Measurements from ENCODE around the gene PPFIBP2. TPM values are rescaled to one million over a fixed set of nuclear protein-coding genes. Genes with fewer than 3 reads are reported as not detected.
A peak's percentile ranks its signal among the peaks of the same experiment; 100 is the strongest.

PPFIBP2 gene
- total and polyA plus RNA-seq, 4 donors, result 7.7 to 51.3 (median 18.6) TPM

DNA sequence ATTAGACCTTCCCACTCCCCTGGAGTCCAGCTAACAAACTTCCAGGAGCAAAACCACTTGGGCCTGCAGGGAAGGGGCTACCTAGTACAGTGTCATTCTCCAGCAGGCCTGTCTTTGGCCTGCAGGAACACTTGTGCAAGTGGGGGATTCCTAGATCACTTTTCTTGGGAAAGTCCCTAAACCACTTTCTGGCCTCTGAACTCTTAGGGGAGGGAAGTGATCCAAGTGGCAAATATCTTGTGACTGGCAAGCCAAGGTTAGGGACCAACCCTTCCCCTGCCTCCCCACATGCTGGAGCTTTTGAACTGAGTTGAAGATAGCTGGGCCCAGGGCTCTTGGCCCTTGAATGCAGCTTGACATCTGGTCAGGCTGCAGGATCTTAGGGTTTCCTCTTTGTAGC lies 17.2 kb downstream of the PPFIBP2 start:
- Histone ChIP-seq H3K27ac (ENCODE audit: low read depth in 1 of 2, low read length in 1 of 2) (no peak overlapping the region), H3K4me3 (no peak overlapping the region), H3K9ac (ENCODE audit: insufficient read depth in 1 of 2, low read length in 2 of 2) (no peak overlapping the region), H3K27me3 (ENCODE audit: control insufficient read depth in 3 of 3, insufficient read depth in 3 of 3, low read length in 2 of 3) (peaks cover 0 to 6% (median 0%) of the 10 kb centered on the region in 3 donors), H3K4me1 (ENCODE audit: control insufficient read depth in 5 of 5, insufficient read depth in 5 of 5, low read length in 5 of 5) (peaks cover 0 to 3% (median 0%) of the 10 kb centered on the region in 5 donors), H3K9me3 (ENCODE audit: control insufficient read depth in 4 of 4, insufficient read depth in 3 of 4, low read length in 3 of 4) (peaks cover 0 to 2% (median 0%) of the 10 kb centered on the region in 4 donors), H3K36me3 (ENCODE audit: control insufficient read depth in 4 of 4, insufficient read depth in 4 of 4, low read length in 4 of 4) (no peaks in the 10 kb centered on the region)
- TF ChIP-seq, protein P1, sequence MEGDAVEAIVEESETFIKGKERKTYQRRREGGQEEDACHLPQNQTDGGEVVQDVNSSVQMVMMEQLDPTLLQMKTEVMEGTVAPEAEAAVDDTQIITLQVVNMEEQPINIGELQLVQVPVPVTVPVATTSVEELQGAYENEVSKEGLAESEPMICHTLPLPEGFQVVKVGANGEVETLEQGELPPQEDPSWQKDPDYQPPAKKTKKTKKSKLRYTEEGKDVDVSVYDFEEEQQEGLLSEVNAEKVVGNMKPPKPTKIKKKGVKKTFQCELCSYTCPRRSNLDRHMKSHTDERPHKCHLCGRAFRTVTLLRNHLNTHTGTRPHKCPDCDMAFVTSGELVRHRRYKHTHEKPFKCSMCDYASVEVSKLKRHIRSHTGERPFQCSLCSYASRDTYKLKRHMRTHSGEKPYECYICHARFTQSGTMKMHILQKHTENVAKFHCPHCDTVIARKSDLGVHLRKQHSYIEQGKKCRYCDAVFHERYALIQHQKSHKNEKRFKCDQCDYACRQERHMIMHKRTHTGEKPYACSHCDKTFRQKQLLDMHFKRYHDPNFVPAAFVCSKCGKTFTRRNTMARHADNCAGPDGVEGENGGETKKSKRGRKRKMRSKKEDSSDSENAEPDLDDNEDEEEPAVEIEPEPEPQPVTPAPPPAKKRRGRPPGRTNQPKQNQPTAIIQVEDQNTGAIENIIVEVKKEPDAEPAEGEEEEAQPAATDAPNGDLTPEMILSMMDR (IDR thresholded peaks at IDR 0.05; ENCODE audit: control extremely low read depth, extremely low read depth), result no peak
- DNase-seq (no peak), ATAC-seq (ENCODE audit: insufficient read depth, low FRiP score) (no peak)

DNA sequence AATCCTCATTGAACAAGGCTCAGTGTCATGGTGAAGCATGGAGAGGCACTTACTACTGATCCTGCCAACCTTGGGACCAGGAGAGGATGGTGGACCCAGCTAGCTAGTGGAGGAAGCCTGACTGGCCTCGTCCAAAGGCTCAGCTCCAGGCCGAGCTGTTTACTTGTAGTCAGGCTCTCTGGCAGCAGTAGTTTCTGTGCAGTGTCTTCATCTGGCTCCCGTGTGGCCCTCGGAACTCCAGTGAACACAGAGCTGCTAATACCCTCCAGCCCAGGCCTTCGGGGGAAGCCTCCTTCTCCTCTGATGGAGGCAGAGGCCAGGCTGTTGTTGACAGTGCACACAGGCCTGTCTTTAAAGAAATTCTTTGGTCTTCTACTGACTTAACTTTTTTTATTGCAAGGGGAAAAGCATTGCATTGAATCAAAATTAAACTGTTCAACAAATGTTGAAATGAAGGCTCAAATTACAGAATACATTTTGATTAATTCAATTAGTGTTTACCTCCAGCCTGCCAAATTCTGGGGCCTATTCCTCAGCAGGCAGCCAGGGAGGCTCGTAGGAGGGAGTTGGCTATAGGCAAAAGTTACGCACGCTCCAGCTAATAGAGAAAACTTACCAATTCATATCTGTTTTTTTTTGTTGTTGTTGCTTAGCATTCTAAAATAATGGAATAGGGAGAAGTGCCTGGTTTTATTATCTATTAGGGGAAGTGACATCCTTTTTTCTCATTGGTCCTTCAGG lies 18.8 kb downstream of the PPFIBP2 start:
- Histone ChIP-seq H3K4me3 (no peak overlapping the region), H3K9me3 (ENCODE audit: control insufficient read depth in 4 of 4, insufficient read depth in 3 of 4, low read length in 3 of 4) (peaks cover 0 to 2% (median 0%) of the 10 kb centered on the region in 4 donors), H3K27me3 (ENCODE audit: control insufficient read depth in 3 of 3, insufficient read depth in 3 of 3, low read length in 2 of 3) (peaks cover 0 to 6% (median 5%) of the 10 kb centered on the region in 3 donors), H3K36me3 (ENCODE audit: control insufficient read depth in 4 of 4, insufficient read depth in 4 of 4, low read length in 4 of 4) (no peaks in the 10 kb centered on the region), H3K9ac (ENCODE audit: insufficient read depth in 1 of 2, low read length in 2 of 2) (no peak overlapping the region), H3K27ac (ENCODE audit: low read depth in 1 of 2, low read length in 1 of 2) (no peak overlapping the region), H3K4me1 (ENCODE audit: control insufficient read depth in 5 of 5, insufficient read depth in 5 of 5, low read length in 5 of 5) (peaks cover 0 to 3% (median 0%) of the 10 kb centered on the region in 5 donors)
- peak in 1 of 3 donors; percentile 39 for DNase-seq
- WGBS, 2 donors, result 85 to 93% methylated on average over 8 of the region's 8 CpGs
- TF ChIP-seq, protein P1 (IDR thresholded peaks at IDR 0.05; ENCODE audit: control extremely low read depth, extremely low read depth), result no peak
- ATAC-seq (ENCODE audit: insufficient read depth, low FRiP score), result no peak

DNA sequence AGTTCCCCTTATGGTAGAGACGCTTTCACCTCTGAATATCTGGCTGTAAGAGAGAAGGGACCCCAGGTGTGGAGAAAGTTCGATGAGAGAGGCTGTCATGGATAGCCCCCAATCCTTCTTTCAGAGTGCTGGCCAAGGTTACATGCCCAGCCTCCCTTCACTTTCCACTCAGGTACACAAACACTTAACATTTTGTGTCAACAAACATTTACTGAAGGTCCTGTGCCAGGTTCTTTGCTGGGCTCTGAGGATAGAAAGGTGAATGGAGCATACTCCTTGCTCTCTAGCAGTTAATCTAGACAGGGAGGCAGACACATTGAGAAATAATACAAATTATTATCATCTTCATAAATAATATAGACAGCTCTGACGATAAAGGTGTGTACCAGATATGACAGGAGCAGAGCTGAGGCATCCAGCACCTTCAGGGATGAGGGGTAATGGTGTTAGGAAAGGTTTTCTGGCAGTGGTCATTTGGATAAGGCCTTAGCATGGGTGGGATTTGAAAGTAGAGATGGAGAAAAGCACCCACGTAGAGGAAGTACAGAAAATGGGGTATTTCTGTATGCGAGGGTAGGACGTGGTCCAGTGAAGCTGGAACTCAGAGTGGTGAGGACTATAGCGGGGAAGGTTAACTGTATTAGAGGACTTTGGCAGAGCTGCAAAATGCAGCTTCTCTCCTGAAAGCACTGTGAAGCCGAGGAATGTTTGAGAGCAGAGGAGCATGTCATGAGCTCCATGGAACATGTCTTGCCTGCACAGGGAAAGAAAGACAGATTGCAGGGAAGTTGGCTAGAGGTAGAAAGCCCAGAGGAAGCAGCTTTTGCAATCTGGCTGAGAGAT lies 19.6 kb downstream of the PPFIBP2 start:
- ATAC-seq (ENCODE audit: insufficient read depth, low FRiP score), result no peak
- WGBS, 2 donors, result 78 to 82% methylated on average over 8 of the region's 8 CpGs

More for the DNA sequence above, 19.6 kb downstream of the PPFIBP2 start:
- Histone ChIP-seq H3K36me3 (ENCODE audit: control insufficient read depth in 4 of 4, insufficient read depth in 4 of 4, low read length in 4 of 4) (no peaks in the 10 kb centered on the region), H3K9ac (ENCODE audit: insufficient read depth in 1 of 2, low read length in 2 of 2) (no peak overlapping the region), H3K4me3 (no peak overlapping the region), H3K4me1 (ENCODE audit: control insufficient read depth in 5 of 5, insufficient read depth in 5 of 5, low read length in 5 of 5) (peaks cover 0 to 3% (median 0%) of the 10 kb centered on the region in 5 donors), H3K27me3 (ENCODE audit: control insufficient read depth in 3 of 3, insufficient read depth in 3 of 3, low read length in 2 of 3) (peaks cover 0 to 6% (median 5%) of the 10 kb centered on the region in 3 donors), H3K9me3 (ENCODE audit: control insufficient read depth in 4 of 4, insufficient read depth in 3 of 4, low read length in 3 of 4) (peaks cover 0 to 4% (median 0%) of the 10 kb centered on the region in 4 donors), H3K27ac (ENCODE audit: low read depth in 1 of 2, low read length in 1 of 2) (no peak overlapping the region)
- DNase-seq, result no peak
- TF ChIP-seq, protein P1 (IDR thresholded peaks at IDR 0.05; ENCODE audit: control extremely low read depth, extremely low read depth), result no peak

All from lung (tissue), 12 donors.